Loucy (cell line): ENCODE data around the gene GNAT2.

ENCODE experiments used
- EZH2phosphoT487 ChIP-seq: fragments of 200-600 bp; IDR thresholded peaks from 2 replicates; pipeline ENCODE4 v1.6.1; 2018; ENCODE audit warnings: antibody characterized with exemption, mild to moderate bottlenecking, moderate library complexity, borderline replicate concordance
- TF ChIP-seq, protein P1 (sequence below): fragments of 200-600 bp; sonication (generic); conservative IDR thresholded peaks from 2 replicates; pipeline ENCODE4 v1.5.1; 2014; ENCODE audit warnings: mild to moderate bottlenecking, antibody characterized with exemption, low read length

DNA sequence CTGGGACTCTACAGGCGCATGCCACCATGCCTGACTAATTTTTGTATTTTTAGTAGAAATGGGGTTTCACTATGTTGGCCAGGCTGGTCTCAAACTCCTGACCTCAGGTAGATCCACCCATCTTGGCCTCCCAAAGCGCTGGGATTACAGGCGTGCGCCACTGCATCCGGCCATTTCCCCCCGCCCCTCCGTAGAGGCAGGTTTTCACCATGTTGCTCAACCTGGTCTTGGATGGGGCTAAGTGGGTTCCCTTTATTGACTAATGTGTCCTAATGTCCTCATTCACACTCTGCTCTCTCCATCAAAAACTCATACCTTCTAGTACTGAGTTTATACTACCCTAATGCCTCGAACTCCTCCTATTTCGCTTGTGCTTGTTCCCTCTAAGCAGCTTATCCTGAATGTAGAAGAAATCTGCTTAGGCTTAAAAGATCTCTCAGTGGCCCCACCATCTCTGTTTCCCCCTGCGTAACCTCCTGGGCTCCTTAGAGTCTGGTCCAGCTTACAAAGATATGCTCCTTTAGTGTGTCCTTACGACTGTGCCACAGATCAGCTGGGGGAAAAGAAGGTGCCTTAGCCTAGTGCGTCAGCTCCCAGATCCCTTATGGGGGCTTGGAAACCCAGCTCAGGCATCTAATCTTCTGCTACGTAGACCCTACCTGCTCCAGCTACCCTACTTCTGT, 8.0 kb downstream of the GNAT2 start:
- TF ChIP-seq, protein P1, sequence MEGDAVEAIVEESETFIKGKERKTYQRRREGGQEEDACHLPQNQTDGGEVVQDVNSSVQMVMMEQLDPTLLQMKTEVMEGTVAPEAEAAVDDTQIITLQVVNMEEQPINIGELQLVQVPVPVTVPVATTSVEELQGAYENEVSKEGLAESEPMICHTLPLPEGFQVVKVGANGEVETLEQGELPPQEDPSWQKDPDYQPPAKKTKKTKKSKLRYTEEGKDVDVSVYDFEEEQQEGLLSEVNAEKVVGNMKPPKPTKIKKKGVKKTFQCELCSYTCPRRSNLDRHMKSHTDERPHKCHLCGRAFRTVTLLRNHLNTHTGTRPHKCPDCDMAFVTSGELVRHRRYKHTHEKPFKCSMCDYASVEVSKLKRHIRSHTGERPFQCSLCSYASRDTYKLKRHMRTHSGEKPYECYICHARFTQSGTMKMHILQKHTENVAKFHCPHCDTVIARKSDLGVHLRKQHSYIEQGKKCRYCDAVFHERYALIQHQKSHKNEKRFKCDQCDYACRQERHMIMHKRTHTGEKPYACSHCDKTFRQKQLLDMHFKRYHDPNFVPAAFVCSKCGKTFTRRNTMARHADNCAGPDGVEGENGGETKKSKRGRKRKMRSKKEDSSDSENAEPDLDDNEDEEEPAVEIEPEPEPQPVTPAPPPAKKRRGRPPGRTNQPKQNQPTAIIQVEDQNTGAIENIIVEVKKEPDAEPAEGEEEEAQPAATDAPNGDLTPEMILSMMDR, result no peak
- no peak for TF ChIP-seq EZH2phosphoT487
